Spinal cord (tissue), 10 donors: ENCODE data around the gene DGKB. TPM values are rescaled to one million over a fixed set of nuclear protein-coding genes. Genes with fewer than 3 reads are reported as not detected.

ENCODE experiments used
- DNase-seq, 6 donors: peaks; one replicate each; pipeline versions ENCODE4 v3.0.0 to v3.0.0-alpha.2; 2013 to 2015; ENCODE audit warnings: low spot score in 6 of 6, low read depth in 4 of 6
- H3K27ac ChIP-seq: one replicate; pipeline ENCODE4 v1.5.1; 2013; ENCODE audit warnings: low read depth, low read length, control low read depth
- H3K27me3 ChIP-seq: one replicate; pipeline ENCODE4 v1.6.1; 2013; ENCODE audit warnings: low read length; ENCODE audit not compliant: control insufficient read depth, insufficient read depth
- H3K36me3 ChIP-seq: one replicate; pipeline ENCODE4 v1.6.1; 2013; ENCODE audit warnings: low read length; ENCODE audit not compliant: control insufficient read depth, insufficient read depth
- H3K4me1 ChIP-seq: one replicate; pipeline ENCODE4 v1.6.1; 2013; ENCODE audit warnings: low read length; ENCODE audit not compliant: control insufficient read depth, insufficient read depth
- H3K4me3 ChIP-seq: one replicate; pipeline ENCODE4 v1.5.1; 2013; ENCODE audit warnings: low read depth, low read length, control low read depth
- H3K9me3 ChIP-seq: one replicate; pipeline ENCODE4 v1.6.1; 2013; ENCODE audit warnings: low read length; ENCODE audit not compliant: control insufficient read depth, insufficient read depth
- WGBS: methylation state at CpG from one replicate; pipeline ENCODE4 v1.1.5; 2013; ENCODE audit warnings: missing lambda C conversion rate; ENCODE audit not compliant: insufficient coverage; 5-methylcytosine and 5-hydroxymethylcytosine counted together
- polyA plus RNA-seq, 2 donors: library from polyadenylated mRNA; unstranded; fragments of 120-200 nt; gene quantifications; one replicate each; pipeline ENCODE4 v1.2.1, GENCODE V29; 2013; ENCODE audit not compliant: insufficient read length in 2 of 2
- total RNA-seq, 2 donors: library from RNA; depleted of rRNA in 1 of 2; stranded (reverse); fragments of 120-200 nt in 1 of 2; fragments of >200 nt in 1 of 2; gene quantifications; one replicate each; pipeline versions ENCODE4 v1.2.3 to v1.2.4, GENCODE V29; 2013 to 2014
- donor health status: healthy.

The DGKB gene
- total and polyA plus RNA-seq, 4 donors, result 13.6 to 31.4 (median 20.2) TPM

DNA sequence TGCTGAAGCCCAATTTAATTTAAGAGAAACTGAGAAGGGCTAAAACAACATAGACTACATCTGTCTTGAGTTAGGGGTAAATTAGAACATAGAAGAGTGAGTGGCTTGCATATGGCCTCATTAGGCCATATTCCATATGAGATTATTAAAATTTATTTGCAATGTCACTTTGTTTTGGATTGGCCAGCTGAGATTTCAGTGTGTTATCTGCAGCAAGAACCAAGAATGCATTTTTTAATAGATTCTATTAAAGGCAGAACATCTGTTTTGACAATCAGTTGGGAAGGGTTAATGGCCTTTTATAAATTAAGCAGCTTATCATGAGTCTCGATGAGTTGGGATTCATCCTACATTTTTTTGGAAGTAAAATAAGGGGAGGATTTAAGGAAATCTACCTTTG lies 236.2 kb downstream of the DGKB start:
- DNase-seq, result peak in 1 of 6 donors; percentile 6
- Histone ChIP-seq H3K4me3 (no peak overlapping the region), H3K36me3 (peaks cover 2% of the 10 kb centered on the region), H3K9me3 (no peaks in the 10 kb centered on the region), H3K27me3 (no peaks in the 10 kb centered on the region), H3K4me1 (no peaks in the 10 kb centered on the region), H3K27ac (no peak overlapping the region)
- no CpG with 5 or more reads among the region's 1 CpG for WGBS

DNA sequence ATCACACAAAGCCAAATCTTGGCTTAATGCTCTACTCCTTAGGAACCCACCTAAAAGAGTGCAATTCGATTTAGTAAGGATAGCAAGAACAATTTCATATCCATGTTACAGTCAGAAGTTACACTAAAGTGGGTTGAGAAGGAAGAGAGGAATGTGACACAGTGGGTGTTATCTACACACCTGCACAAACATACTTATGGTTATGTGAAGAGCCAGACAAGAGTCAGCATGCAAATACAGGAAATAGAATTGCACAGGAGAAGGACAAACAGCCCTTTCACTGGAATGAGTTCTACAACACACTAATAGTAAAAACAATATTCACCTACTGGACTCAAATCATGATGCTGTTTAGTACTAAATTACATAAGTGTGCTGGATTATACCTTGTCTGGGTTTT lies 262.8 kb downstream of the DGKB start:
- H3K27me3 ChIP-seq, result no peaks in the 10 kb centered on the region
- WGBS, result no CpG with 5 or more reads among the region's 1 CpG
- no peak overlapping the region for H3K27ac ChIP-seq
- no peak overlapping the region for H3K4me3 ChIP-seq
- peaks cover 10% of the 10 kb centered on the region for H3K9me3 ChIP-seq
- H3K4me1 ChIP-seq, result no peaks in the 10 kb centered on the region
- no peak for DNase-seq
- H3K36me3 ChIP-seq, result no peaks in the 10 kb centered on the region

- 60% methylated on average over 1 of the region's 2 CpGs for WGBS
- Histone ChIP-seq H3K4me1 (no peaks in the 10 kb centered on the region), H3K27ac (no peak overlapping the region), H3K4me3 (no peak overlapping the region), H3K27me3 (no peaks in the 10 kb centered on the region), H3K9me3 (peaks cover 6% of the 10 kb centered on the region), H3K36me3 (no peaks in the 10 kb centered on the region)
- DNase-seq, result no peak
Measured at GRCh38 chr7:14639329-14639728, 263.2 kb downstream of the DGKB start.

- no CpG with 5 or more reads among the region's 2 CpGs for WGBS
- no peaks in the 10 kb centered on the region for H3K9me3 ChIP-seq
- no peaks in the 10 kb centered on the region for H3K4me1 ChIP-seq
- no peak overlapping the region for H3K4me3 ChIP-seq
- H3K27ac ChIP-seq, result no peak overlapping the region
- peak in 2 of 6 donors; percentile 10 to 38 for DNase-seq
- no peaks in the 10 kb centered on the region for H3K27me3 ChIP-seq
- H3K36me3 ChIP-seq, result no peaks in the 10 kb centered on the region
Measured at GRCh38 chr7:14637968-14638367, 264.6 kb downstream of the DGKB start.

GRCh38 chr7:14635955-14636354 lies 266.6 kb downstream of the DGKB start:
- Histone ChIP-seq H3K27ac (no peak overlapping the region), H3K36me3 (no peaks in the 10 kb centered on the region), H3K9me3 (no peaks in the 10 kb centered on the region), H3K27me3 (no peaks in the 10 kb centered on the region), H3K4me3 (no peak overlapping the region), H3K4me1 (no peaks in the 10 kb centered on the region)
- peak in 1 of 6 donors; percentile 45 for DNase-seq
- WGBS, result no CpG with 5 or more reads among the region's 4 CpGs

- Histone ChIP-seq H3K27ac (no peak overlapping the region), H3K36me3 (no peaks in the 10 kb centered on the region), H3K4me1 (no peaks in the 10 kb centered on the region), H3K9me3 (no peaks in the 10 kb centered on the region), H3K27me3 (no peaks in the 10 kb centered on the region), H3K4me3 (no peak overlapping the region)
- WGBS, result no CpG with 5 or more reads among the region's 2 CpGs
- no peak for DNase-seq
Measured at GRCh38 chr7:14630048-14630447, 272.5 kb downstream of the DGKB start.

GRCh38 chr7:14628516-14628915 lies 274.0 kb downstream of the DGKB start:
- WGBS, result no CpG with 5 or more reads among the region's 1 CpG
- Histone ChIP-seq H3K27ac (no peak overlapping the region), H3K36me3 (no peaks in the 10 kb centered on the region), H3K4me3 (no peak overlapping the region), H3K9me3 (no peaks in the 10 kb centered on the region), H3K4me1 (no peaks in the 10 kb centered on the region), H3K27me3 (no peaks in the 10 kb centered on the region)
- peak in 1 of 6 donors; percentile 54 for DNase-seq

DNA sequence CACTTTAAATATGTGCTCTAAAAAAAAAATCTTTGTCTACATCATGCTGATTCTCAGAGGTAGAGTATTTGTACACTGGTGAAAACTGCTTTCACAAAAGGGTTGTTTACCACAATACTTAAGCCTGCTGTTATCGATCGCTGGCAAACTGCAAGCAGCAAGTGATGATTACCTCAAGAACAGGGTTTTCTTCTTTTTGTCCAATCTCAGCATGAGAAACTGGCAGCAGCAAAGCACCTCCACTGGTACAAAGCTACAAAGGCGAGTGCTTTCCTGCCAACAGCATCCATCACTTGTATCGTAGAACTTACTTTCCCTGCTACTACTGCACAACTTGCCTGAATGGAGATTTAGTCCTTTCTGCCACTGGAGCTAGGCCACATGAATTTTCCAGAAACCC lies 276.5 kb downstream of the DGKB start:
- WGBS, result 42% methylated on average over 4 of the region's 4 CpGs

GRCh38 chr7:14622559-14622958 lies 280.0 kb downstream of the DGKB start:
- H3K4me1 ChIP-seq, result no peaks in the 10 kb centered on the region
- H3K9me3 ChIP-seq, result no peaks in the 10 kb centered on the region
- no peak overlapping the region for H3K4me3 ChIP-seq
- no peaks in the 10 kb centered on the region for H3K36me3 ChIP-seq
- no peak overlapping the region for H3K27ac ChIP-seq
- H3K27me3 ChIP-seq, result no peaks in the 10 kb centered on the region
- no peak for DNase-seq

More for the DNA sequence above, 276.5 kb downstream of the DGKB start:
- Histone ChIP-seq H3K4me1 (no peaks in the 10 kb centered on the region), H3K27me3 (no peaks in the 10 kb centered on the region), H3K9me3 (no peaks in the 10 kb centered on the region), H3K27ac (peak overlapping the region; percentile 5), H3K4me3 (no peak overlapping the region), H3K36me3 (no peaks in the 10 kb centered on the region)
- peak in 5 of 6 donors; percentile 5 to 56 (median 11) for DNase-seq

DNA sequence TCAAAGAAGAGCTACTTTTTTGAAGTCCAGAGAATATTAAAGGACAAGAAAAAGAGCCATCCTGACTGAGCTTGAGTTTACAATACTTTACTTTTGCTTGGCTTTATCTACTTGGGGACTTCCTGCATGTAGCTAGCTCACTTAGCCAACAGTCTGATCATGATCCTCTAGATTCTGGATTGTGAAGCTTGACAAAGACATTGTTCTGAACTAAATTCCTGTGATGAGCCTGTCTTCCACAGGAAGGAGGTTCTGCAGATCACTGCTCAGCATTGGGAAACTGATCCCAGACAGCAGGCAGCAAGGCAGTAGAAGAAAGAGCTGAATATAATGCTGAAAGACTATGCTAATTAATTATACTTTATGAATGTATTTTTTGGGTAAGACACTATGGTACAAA lies 296.4 kb downstream of the DGKB start:
- H3K4me3 ChIP-seq, result no peak overlapping the region
- H3K9me3 ChIP-seq, result no peaks in the 10 kb centered on the region
- H3K27me3 ChIP-seq, result no peaks in the 10 kb centered on the region
- DNase-seq, result no peak
- no peaks in the 10 kb centered on the region for H3K4me1 ChIP-seq
- no peak overlapping the region for H3K27ac ChIP-seq
- H3K36me3 ChIP-seq, result no peaks in the 10 kb centered on the region
